HepG2 (cell line): Measurements from ENCODE around the gene LRRC25. TPM values are rescaled to one million over a fixed set of nuclear protein-coding genes. Genes with fewer than 3 reads are reported as not detected.

ENCODE experiments used
- CREB1 ChIP-seq, 2 experiments: fragments of 450-650 bp in 1 of 2; IDR thresholded peaks; 2 replicates each; pipeline ENCODE4 v1.6.1; 2016 to 2017; ENCODE audit warnings: control low read depth in 1 of 2, mild to moderate bottlenecking in 1 of 2, missing compliant biosample characterization in 1 of 2, missing genetic modification characterization in 1 of 2
- FOXO4 ChIP-seq: sonication (generic); formaldehyde crosslinking; conservative IDR thresholded peaks from 2 replicates; pipeline ENCODE4 v1.8.1; 2023; ENCODE audit warnings: missing genetic modification reagents
- GATAD2A ChIP-seq: IDR thresholded peaks from 2 replicates; pipeline ENCODE4 v1.6.1; 2016
- HIVEP1 ChIP-seq: sonication (generic); formaldehyde crosslinking; IDR thresholded peaks from 2 replicates; pipeline ENCODE4 v1.4.0; 2020; ENCODE audit warnings: mild to moderate bottlenecking, missing genetic modification reagents
- JUNB ChIP-seq: sonication (generic); formaldehyde crosslinking; IDR thresholded peaks from 2 replicates; pipeline ENCODE4 v1.8.0; 2022; ENCODE audit warnings: missing genetic modification reagents, mild to moderate bottlenecking, borderline replicate concordance
- MXD1 ChIP-seq: sonication (generic); formaldehyde crosslinking; IDR thresholded peaks from 2 replicates; pipeline ENCODE4 v1.4.0; 2020; ENCODE audit warnings: mild to moderate bottlenecking, missing genetic modification reagents
- NRL ChIP-seq: sonication (generic); formaldehyde crosslinking; IDR thresholded peaks from 2 replicates; pipeline ENCODE4 v1.5.0; 2020; ENCODE audit warnings: missing genetic modification reagents, mild to moderate bottlenecking, moderate library complexity, borderline replicate concordance
- ONECUT2 ChIP-seq: sonication (generic); formaldehyde crosslinking; IDR thresholded peaks from 2 replicates; pipeline ENCODE4 v1.4.0; 2020; ENCODE audit warnings: missing genetic modification reagents
- SOX6 ChIP-seq, 2 experiments: fragments of 450-650 bp in 1 of 2; sonication (generic) in 1 of 2; formaldehyde crosslinking in 1 of 2; IDR thresholded peaks; 2 replicates each; pipeline versions ENCODE4 v1.4.0 to v1.6.1; 2017 to 2020; ENCODE audit warnings: antibody characterized with exemption in 1 of 2, mild to moderate bottlenecking in 1 of 2, missing genetic modification reagents in 1 of 2
- SRSF1 ChIP-seq: fragments of 200-400 bp; formaldehyde crosslinking; optimal IDR thresholded peaks from 2 replicates; pipeline ENCODE3; 2017; ENCODE audit warnings: mild to moderate bottlenecking, low read depth, low read length, moderate library complexity
- TAF1 ChIP-seq: sonication (generic); formaldehyde crosslinking; IDR thresholded peaks from 2 replicates; pipeline ENCODE4 v1.4.0; 2020; ENCODE audit warnings: missing genetic modification reagents
- ZBTB38 ChIP-seq: sonication (generic); formaldehyde crosslinking; IDR thresholded peaks from 2 replicates; pipeline ENCODE4 v1.5.1; 2020; ENCODE audit warnings: mild to moderate bottlenecking, missing genetic modification reagents
- ZBTB8A ChIP-seq: sonication (generic); formaldehyde crosslinking; IDR thresholded peaks from 2 replicates; pipeline ENCODE4 v1.4.0; 2020; ENCODE audit warnings: mild to moderate bottlenecking, low read depth, missing genetic modification reagents, borderline replicate concordance
- ZC3H4 ChIP-seq: sonication (generic); formaldehyde crosslinking; IDR thresholded peaks from 2 replicates; pipeline ENCODE4 v1.4.0; 2020; ENCODE audit warnings: missing genetic modification reagents, borderline replicate concordance
- ZFP36L1 ChIP-seq: sonication (generic); formaldehyde crosslinking; IDR thresholded peaks from 2 replicates; pipeline ENCODE4 v1.8.0; 2022; ENCODE audit warnings: mild to moderate bottlenecking, missing genetic modification reagents, moderate library complexity
- ZMYM4 ChIP-seq: sonication (generic); formaldehyde crosslinking; IDR thresholded peaks from 2 replicates; pipeline ENCODE4 v1.8.1; 2023; ENCODE audit warnings: mild to moderate bottlenecking, missing genetic modification reagents
- ZNF10 ChIP-seq: sonication (generic); formaldehyde crosslinking; IDR thresholded peaks from 2 replicates; pipeline ENCODE4 v1.4.0; 2020; ENCODE audit warnings: mild to moderate bottlenecking, low read depth, missing genetic modification reagents, borderline replicate concordance
- ZNF12 ChIP-seq: sonication (generic); formaldehyde crosslinking; IDR thresholded peaks from 2 replicates; pipeline ENCODE4 v1.5.0; 2020; ENCODE audit warnings: missing genetic modification reagents
- ZNF274 ChIP-seq: sonication (generic); formaldehyde crosslinking; IDR thresholded peaks from 2 replicates; pipeline ENCODE4 v1.5.1; 2020; ENCODE audit warnings: mild to moderate bottlenecking, missing genetic modification reagents
- ZNF276 ChIP-seq: sonication (generic); formaldehyde crosslinking; IDR thresholded peaks from 2 replicates; pipeline ENCODE4 v1.4.0; 2020; ENCODE audit warnings: mild to moderate bottlenecking, low read depth, missing genetic modification reagents
- ZNF572 ChIP-seq: sonication (generic); formaldehyde crosslinking; IDR thresholded peaks from 2 replicates; pipeline ENCODE4 v1.5.1; 2020; ENCODE audit warnings: mild to moderate bottlenecking, missing genetic modification reagents
- ZNF652 ChIP-seq: IDR thresholded peaks from 2 replicates; pipeline ENCODE4 v1.6.1; 2016; ENCODE audit warnings: low read depth, borderline replicate concordance
- ZNF746 ChIP-seq: sonication (generic); formaldehyde crosslinking; IDR thresholded peaks from 2 replicates; pipeline ENCODE4 v1.8.0; 2022; ENCODE audit warnings: mild to moderate bottlenecking, missing genetic modification reagents
- ZSCAN21 ChIP-seq: sonication (generic); formaldehyde crosslinking; IDR thresholded peaks from 2 replicates; pipeline ENCODE4 v1.8.0; 2022; ENCODE audit warnings: mild to moderate bottlenecking, missing genetic modification reagents, moderate library complexity, borderline replicate concordance
- ZSCAN30 ChIP-seq: sonication (generic); formaldehyde crosslinking; IDR thresholded peaks from 2 replicates; pipeline ENCODE4 v1.5.0; 2020; ENCODE audit warnings: mild to moderate bottlenecking, missing genetic modification reagents
- polyA plus RNA-seq, 8 experiments: library from polyadenylated mRNA; depleted of rRNA in 3 of 8; stranded (reverse) in 7 of 8; unstranded in 1 of 8; fragments of >200 nt; fragmentation: Illumina TruSeq in 4 of 8; extraction: Trizol in 4 of 8; gene quantifications; 2 replicates each; pipeline versions ENCODE4 v1.2.1 to v1.2.3, GENCODE V29; 2011 to 2016; ENCODE audit warnings: low read depth in 4 of 8, missing spikeins in 1 of 8, mixed read lengths in 1 of 8; ENCODE audit not compliant: insufficient read depth in 1 of 8
- total RNA-seq, 5 experiments: library from RNA; depleted of rRNA; stranded (reverse); fragments of >200 nt; fragmentation: Illumina TruSeq; extraction: Trizol; gene quantifications; 2 replicates each; pipeline ENCODE4 v1.2.3, GENCODE V29; 2016; ENCODE audit warnings: low read depth in 1 of 5
- TF ChIP-seq, protein P1 (sequence below): sonication (generic); formaldehyde crosslinking; IDR thresholded peaks from 2 replicates; pipeline ENCODE4 v1.5.1; 2020; ENCODE audit warnings: mild to moderate bottlenecking, moderate library complexity, missing genetic modification reagents

LRRC25 gene
- total and polyA plus RNA-seq, 2 of the 13 experiments (the other 11 are each of a cell fraction or from before 2014, with no cell fraction given): 0.13 to 0.53 TPM

GRCh38 chr19:18362934-18363542 lies 34.4 kb downstream of the LRRC25 start (continued):
- no peak for TF ChIP-seq ZNF10 (CRISPR knock-in tag)
- no peak for TF ChIP-seq ZNF572 (CRISPR knock-in tag)
- peak; percentile 15 for TF ChIP-seq NRL
- no peak for TF ChIP-seq ZNF12 (CRISPR knock-in tag)
- no peak for TF ChIP-seq SRSF1
- no peak for TF ChIP-seq FOXO4 (CRISPR knock-in tag)
- peak; percentile 46; the same call in 1 of the 2 replicates for TF ChIP-seq ZNF746 (CRISPR knock-in tag)
- TF ChIP-seq ZNF652: no peak
- no peak for TF ChIP-seq ZC3H4 (CRISPR knock-in tag)
- no peak for TF ChIP-seq SOX6 (IDR thresholded peaks at IDR 0.05)
- TF ChIP-seq SOX6 (CRISPR knock-in tag; IDR thresholded peaks at IDR 0.05): peak; percentile 93
- TF ChIP-seq ZBTB8A (CRISPR knock-in tag): no peak
- no peak for TF ChIP-seq ZSCAN21 (CRISPR knock-in tag)
- TF ChIP-seq GATAD2A (CRISPR knock-in tag): peak; percentile 72
- TF ChIP-seq ZBTB38 (CRISPR knock-in tag): peak; percentile 96
- TF ChIP-seq ZFP36L1 (CRISPR knock-in tag): no peak
- no peak for TF ChIP-seq TAF1 (CRISPR knock-in tag)
- TF ChIP-seq ZNF274: no peak
- TF ChIP-seq MXD1 (CRISPR knock-in tag): no peak
- TF ChIP-seq CREB1 (IDR thresholded peaks at IDR 0.05): no peak
- TF ChIP-seq CREB1 (CRISPR knock-in tag; IDR thresholded peaks at IDR 0.05): no peak
- no peak for TF ChIP-seq ONECUT2 (CRISPR knock-in tag)
- no peak; the same call in 1 of the 2 replicates for TF ChIP-seq JUNB (CRISPR knock-in tag)
- peak; percentile 49 for TF ChIP-seq ZMYM4 (CRISPR knock-in tag)
- TF ChIP-seq ZSCAN30 (CRISPR knock-in tag): no peak
- peak; percentile 47; the same call in 1 of the 2 replicates for TF ChIP-seq HIVEP1
- TF ChIP-seq, protein P1, sequence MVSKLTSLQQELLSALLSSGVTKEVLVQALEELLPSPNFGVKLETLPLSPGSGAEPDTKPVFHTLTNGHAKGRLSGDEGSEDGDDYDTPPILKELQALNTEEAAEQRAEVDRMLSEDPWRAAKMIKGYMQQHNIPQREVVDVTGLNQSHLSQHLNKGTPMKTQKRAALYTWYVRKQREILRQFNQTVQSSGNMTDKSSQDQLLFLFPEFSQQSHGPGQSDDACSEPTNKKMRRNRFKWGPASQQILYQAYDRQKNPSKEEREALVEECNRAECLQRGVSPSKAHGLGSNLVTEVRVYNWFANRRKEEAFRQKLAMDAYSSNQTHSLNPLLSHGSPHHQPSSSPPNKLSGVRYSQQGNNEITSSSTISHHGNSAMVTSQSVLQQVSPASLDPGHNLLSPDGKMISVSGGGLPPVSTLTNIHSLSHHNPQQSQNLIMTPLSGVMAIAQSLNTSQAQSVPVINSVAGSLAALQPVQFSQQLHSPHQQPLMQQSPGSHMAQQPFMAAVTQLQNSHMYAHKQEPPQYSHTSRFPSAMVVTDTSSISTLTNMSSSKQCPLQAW: peak; percentile 53
- no peak for TF ChIP-seq ZNF276 (CRISPR knock-in tag)
